ENCODE results near the gene TCEA2.
"Not testable (repeated sequence)": the region's sequence is repeated elsewhere in the genome, so short reads cannot be mapped to it uniquely, and the experiment has no call there.

DNA sequence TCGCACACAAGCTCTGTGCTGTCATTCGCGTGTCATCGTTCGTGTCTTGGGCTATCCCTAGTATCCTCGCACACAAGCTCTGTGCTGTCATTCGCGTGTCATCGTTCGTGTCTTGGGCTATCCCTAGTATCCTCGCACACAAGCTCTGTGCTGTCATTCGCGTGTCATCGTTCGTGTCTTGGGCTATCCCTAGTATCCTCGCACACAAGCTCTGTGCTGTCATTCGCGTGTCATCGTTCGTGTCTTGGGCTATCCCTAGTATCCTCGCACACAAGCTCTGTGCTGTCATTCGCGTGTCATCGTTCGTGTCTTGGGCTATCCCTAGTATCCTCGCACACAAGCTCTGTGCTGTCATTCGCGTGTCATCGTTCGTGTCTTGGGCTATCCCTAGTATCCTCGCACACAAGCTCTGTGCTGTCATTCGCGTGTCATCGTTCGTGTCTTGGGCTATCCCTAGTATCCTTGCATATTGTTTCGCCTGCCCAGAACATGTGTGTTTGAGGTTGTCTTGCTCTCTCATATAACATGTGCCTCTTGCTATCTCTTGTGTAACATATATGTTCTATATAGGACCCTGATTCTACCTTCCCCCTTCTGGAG, 24.3 kb downstream of the TCEA2 start:
- TF ChIP-seq, protein P1, sequence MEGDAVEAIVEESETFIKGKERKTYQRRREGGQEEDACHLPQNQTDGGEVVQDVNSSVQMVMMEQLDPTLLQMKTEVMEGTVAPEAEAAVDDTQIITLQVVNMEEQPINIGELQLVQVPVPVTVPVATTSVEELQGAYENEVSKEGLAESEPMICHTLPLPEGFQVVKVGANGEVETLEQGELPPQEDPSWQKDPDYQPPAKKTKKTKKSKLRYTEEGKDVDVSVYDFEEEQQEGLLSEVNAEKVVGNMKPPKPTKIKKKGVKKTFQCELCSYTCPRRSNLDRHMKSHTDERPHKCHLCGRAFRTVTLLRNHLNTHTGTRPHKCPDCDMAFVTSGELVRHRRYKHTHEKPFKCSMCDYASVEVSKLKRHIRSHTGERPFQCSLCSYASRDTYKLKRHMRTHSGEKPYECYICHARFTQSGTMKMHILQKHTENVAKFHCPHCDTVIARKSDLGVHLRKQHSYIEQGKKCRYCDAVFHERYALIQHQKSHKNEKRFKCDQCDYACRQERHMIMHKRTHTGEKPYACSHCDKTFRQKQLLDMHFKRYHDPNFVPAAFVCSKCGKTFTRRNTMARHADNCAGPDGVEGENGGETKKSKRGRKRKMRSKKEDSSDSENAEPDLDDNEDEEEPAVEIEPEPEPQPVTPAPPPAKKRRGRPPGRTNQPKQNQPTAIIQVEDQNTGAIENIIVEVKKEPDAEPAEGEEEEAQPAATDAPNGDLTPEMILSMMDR (IDR thresholded peaks at IDR 0.05) = not testable (repeated sequence)
- not testable (repeated sequence) for TF ChIP-seq POLR2AphosphoS5 (IDR thresholded peaks at IDR 0.05; ENCODE audit: low read depth, low read length); TCF7L2 (IDR thresholded peaks at IDR 0.05; ENCODE audit: low read depth, low read length); SIN3A (IDR thresholded peaks at IDR 0.05; ENCODE audit: borderline replicate concordance, insufficient read depth, low read depth, low read length)
- TF ChIP-seq, protein P2, sequence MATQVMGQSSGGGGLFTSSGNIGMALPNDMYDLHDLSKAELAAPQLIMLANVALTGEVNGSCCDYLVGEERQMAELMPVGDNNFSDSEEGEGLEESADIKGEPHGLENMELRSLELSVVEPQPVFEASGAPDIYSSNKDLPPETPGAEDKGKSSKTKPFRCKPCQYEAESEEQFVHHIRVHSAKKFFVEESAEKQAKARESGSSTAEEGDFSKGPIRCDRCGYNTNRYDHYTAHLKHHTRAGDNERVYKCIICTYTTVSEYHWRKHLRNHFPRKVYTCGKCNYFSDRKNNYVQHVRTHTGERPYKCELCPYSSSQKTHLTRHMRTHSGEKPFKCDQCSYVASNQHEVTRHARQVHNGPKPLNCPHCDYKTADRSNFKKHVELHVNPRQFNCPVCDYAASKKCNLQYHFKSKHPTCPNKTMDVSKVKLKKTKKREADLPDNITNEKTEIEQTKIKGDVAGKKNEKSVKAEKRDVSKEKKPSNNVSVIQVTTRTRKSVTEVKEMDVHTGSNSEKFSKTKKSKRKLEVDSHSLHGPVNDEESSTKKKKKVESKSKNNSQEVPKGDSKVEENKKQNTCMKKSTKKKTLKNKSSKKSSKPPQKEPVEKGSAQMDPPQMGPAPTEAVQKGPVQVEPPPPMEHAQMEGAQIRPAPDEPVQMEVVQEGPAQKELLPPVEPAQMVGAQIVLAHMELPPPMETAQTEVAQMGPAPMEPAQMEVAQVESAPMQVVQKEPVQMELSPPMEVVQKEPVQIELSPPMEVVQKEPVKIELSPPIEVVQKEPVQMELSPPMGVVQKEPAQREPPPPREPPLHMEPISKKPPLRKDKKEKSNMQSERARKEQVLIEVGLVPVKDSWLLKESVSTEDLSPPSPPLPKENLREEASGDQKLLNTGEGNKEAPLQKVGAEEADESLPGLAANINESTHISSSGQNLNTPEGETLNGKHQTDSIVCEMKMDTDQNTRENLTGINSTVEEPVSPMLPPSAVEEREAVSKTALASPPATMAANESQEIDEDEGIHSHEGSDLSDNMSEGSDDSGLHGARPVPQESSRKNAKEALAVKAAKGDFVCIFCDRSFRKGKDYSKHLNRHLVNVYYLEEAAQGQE (IDR thresholded peaks at IDR 0.05; ENCODE audit: insufficient read depth in 1 of 2, low read depth in 2 of 2, low read length in 1 of 2) = not testable (repeated sequence)

Measured in Panc1 (cell line).